C4-2B (cell line): ENCODE measurements around the gene UPF2.

Experiments used
- CTCF ChIP-seq: fragments of 450-650 bp; conservative IDR thresholded peaks from 2 replicates; pipeline ENCODE4 v1.5.1; 2017; ENCODE audit warnings: mild to moderate bottlenecking
- ZFX ChIP-seq: fragments of 450-650 bp; IDR thresholded peaks from 2 replicates; pipeline ENCODE4 v1.6.1; 2017

DNA sequence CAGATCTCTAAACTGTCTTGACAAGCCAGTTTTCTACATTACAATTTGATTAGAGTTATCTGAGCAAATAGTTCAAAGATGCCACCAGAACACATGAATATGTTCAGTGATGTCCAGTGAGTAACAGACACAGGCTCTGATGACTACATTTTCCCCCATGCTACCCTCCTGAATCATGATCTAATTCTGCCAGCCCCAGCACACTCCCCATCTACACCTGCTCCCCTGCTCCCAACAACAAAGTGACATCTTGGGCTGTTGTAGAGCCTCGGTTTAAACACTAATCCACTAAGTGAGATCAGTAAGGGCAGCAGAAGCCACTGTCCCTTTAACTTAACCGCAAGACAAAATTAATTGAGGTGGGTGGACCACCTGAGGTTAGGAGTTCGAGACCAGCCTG is 114.9 kb downstream of the UPF2 start:
- no peak for TF ChIP-seq CTCF
- no peak for TF ChIP-seq ZFX
